Brain microvascular endothelial cell (primary cell): ENCODE data around the gene C12orf57.
A peak's percentile ranks its signal among the peaks of the same experiment; 100 is the strongest.

Source experiments
- DNase-seq: peaks from one replicate; pipeline ENCODE4 v3.0.0-alpha.2; 2020
- H3K27ac ChIP-seq: fragments of 250-450 bp; sonication (Bioruptor Pico); 2 replicates; pipeline ENCODE4 v1.5.1; 2020; ENCODE audit warnings: mild to moderate bottlenecking, moderate library complexity
- H3K27me3 ChIP-seq: fragments of 250-450 bp; sonication (Bioruptor Pico); replicated peaks from 2 replicates; pipeline ENCODE4 v1.5.1; 2020; ENCODE audit warnings: mild to moderate bottlenecking
- H3K36me3 ChIP-seq: fragments of 250-450 bp; sonication (Bioruptor Pico); replicated peaks from 2 replicates; pipeline ENCODE4 v1.5.1; 2020; ENCODE audit warnings: mild to moderate bottlenecking
- H3K4me3 ChIP-seq: 2 replicates; pipeline ENCODE4 v1.5.1; 2011; ENCODE audit warnings: low read depth, mild to moderate bottlenecking, control low read depth, low read length, moderate library complexity
- in situ Hi-C: cut with HindIII; loops from 2 replicates; pipeline ENCODE4 v1.10.0; 2017; ENCODE audit warnings: low sequenced_read_pairs, low pct_ligation_motif_present
- TF ChIP-seq, protein P1 (sequence below): IDR thresholded peaks from 2 replicates; pipeline ENCODE4 v1.5.1; 2011; ENCODE audit warnings: low read depth, mild to moderate bottlenecking, moderate library complexity, low read length, control low read depth, inconsistent platforms; ENCODE audit errors: missing control alignments

The C12orf57 gene

DNA sequence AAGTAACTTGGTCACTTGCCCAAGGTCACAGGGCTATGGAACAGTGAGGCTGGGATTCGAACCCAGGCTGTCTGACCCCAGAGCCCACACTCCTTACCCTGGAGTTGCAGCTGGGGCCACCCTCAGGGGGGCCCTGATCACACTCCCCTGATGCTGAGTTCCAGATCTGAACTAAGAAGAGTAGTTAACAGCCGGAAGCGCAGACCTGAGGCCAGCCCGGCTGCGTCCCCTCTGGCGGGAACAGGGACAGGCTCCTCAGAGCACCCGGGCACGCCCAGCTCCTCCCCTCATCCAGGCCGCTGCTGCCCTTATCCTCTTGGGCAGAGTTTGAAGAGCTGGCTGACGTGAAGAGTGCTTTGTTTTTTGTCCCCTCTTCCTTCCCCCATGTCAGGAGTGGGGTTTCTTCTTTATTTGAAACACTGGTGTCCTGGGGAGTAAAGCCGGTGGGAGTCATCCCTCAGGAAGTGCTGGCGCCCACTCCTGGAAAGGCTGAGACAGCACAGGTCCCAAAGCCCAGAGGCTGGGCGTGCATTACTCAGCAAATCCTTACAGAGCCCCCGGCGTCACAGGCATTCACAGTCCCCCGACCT is 18.0 kb downstream of the C12orf57 start:
- Histone ChIP-seq H3K27me3 (no peaks in the 10 kb centered on the region), H3K27ac (peak overlapping the region; percentile 31), H3K4me3 (peak overlapping the region; percentile 45), H3K36me3 (peaks cover 23% of the 10 kb centered on the region)
- TF ChIP-seq, protein P1, sequence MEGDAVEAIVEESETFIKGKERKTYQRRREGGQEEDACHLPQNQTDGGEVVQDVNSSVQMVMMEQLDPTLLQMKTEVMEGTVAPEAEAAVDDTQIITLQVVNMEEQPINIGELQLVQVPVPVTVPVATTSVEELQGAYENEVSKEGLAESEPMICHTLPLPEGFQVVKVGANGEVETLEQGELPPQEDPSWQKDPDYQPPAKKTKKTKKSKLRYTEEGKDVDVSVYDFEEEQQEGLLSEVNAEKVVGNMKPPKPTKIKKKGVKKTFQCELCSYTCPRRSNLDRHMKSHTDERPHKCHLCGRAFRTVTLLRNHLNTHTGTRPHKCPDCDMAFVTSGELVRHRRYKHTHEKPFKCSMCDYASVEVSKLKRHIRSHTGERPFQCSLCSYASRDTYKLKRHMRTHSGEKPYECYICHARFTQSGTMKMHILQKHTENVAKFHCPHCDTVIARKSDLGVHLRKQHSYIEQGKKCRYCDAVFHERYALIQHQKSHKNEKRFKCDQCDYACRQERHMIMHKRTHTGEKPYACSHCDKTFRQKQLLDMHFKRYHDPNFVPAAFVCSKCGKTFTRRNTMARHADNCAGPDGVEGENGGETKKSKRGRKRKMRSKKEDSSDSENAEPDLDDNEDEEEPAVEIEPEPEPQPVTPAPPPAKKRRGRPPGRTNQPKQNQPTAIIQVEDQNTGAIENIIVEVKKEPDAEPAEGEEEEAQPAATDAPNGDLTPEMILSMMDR, result peak; percentile 78
- in situ Hi-C loops, result no loop called here
- DNase-seq, result peak; percentile 74

DNA sequence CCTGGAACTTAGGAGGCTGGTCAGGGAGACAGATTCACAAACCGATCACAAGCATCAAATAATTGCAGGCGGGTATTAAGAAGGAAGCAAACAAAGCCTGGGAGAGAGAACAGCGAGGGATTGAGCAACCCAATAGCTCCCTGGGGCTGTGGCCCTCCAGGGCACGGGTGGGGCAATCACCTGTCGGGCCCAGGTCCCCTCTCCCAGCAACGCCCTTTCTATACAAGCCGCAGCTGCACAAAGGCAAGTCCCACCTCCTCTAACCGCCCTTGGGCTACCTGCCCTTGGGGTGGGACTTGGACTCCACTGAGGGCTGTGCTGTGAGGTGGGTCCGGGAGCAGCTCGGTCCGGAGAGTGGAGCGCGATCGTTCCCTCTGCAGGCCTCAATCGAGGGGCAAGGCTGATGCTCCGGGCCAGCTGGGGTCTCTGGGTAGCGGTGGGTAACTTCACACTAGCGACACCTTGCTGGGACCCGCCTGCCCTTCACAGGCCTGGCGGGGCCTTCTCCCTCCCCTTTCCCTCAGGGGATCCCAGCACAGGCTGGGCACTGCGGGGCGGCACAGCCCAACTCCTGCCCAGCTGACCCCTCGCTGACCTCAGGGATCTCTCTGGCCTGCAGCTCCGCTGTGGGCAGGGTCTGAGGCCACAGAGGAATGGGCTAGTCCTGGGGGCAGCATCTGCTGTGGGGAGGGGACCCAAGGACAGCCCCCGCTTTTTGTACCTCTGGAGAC is 18.6 kb downstream of the C12orf57 start:
- no peak for DNase-seq
- in situ Hi-C loops, result no loop called here
- peaks cover 29% of the 10 kb centered on the region for H3K36me3 ChIP-seq
- H3K4me3 ChIP-seq, result no peak overlapping the region
- H3K27ac ChIP-seq, result peak overlapping the region; percentile 31
- no peaks in the 10 kb centered on the region for H3K27me3 ChIP-seq
- TF ChIP-seq, protein P1, result no peak

DNA sequence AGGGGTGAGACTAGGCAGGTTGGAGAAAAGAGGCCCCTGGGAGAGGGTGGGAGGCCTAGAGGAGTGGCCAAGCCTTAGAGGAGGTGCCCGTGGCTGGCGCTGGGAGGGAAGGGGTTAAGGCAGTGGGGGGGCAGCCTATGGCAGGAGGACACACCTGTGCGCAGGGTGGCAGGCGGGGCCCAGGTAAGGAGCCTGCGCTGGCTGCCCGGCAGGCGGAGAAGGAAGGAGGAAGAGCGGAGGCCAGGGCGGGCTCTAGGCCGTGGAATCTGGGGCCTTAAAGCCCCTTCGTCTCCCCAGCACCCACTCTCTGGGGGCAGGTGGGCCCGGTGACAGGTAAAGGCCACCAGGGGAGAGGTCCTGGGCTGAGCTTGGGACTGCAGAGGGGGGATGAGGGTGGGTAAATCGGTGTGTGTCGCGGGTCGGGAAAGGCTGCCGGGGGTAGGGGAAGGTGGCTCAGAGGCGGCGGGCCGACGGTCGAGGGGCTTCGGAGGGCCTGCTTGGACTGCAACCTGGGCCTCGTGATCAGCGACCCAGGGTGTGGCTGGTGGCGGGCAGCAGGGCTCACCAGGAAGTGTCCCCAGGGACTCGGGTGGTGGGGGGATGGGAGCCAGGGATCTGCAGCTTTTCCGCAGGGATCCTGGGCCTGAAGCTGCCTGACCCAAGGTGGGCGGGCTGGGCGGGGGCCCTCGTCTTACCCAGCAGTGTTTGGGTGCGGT is 19.4 kb downstream of the C12orf57 start:
- in situ Hi-C loops, result no loop called here
- TF ChIP-seq, protein P1, result no peak
- no peak overlapping the region for H3K27ac ChIP-seq

DNA sequence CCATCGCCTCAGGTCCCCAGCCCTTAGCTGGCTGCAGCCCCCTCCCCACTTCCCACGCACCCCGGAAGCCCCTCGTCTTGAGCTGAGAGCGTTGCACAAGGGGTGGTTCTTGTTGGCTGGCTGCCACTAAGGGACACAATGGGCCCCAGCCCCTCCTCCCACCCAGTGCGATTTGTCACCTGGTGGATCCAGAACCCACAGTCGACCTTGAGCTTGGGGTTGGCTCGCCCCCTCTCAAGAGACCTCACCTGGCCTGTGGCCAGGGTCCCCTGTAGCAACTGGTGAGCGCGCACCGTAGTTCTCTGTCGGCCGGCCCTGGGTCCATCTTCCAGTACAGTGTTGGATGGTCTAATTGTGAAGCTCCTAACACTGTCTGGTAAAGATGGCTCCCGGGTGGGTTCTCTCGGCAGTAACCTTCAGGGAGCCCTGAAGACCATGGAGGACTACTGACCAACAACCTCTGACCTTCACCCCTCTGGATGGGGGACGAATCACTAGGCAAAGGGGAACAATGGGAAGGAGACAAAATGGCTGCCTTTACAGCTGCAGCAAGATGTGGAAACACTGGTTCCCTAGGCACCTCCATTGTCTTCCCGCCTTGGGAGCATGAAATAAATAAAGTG is 20.1 kb downstream of the C12orf57 start:
- in situ Hi-C loops, result no loop called here
- no peak overlapping the region for H3K27ac ChIP-seq

More for the DNA sequence above, 19.4 kb downstream of the C12orf57 start:
- H3K4me3 ChIP-seq, result no peak overlapping the region
- H3K36me3 ChIP-seq, result peaks cover 36% of the 10 kb centered on the region
- H3K27me3 ChIP-seq, result no peaks in the 10 kb centered on the region
- DNase-seq, result no peak

DNA sequence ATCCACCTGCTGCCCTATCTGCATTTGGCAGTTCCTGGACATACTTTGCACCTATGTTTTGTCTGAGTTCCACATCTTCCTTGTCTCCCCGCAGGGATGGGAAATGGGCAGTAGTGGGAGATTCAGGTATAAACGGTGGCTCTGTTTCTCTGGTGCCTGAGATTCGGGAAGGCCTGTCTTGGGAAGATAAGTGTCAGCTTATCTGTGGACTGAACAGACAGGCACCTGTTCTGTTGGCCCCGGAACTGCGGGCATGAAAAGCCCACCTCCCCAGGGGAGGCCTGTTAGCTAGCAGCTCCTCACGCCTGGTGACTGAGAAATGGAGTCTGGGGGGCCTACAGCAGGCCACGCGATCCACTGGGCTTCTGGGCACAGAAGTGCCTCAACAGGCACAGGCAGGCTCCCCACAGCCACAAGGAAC is 20.8 kb downstream of the C12orf57 start:
- no peaks in the 10 kb centered on the region for H3K27me3 ChIP-seq
- in situ Hi-C loops, result no loop called here
- TF ChIP-seq, protein P1, result no peak
- no peak overlapping the region for H3K27ac ChIP-seq
- peaks cover 45% of the 10 kb centered on the region for H3K36me3 ChIP-seq
- no peak for DNase-seq
- H3K4me3 ChIP-seq, result no peak overlapping the region

More for the DNA sequence above, 20.1 kb downstream of the C12orf57 start:
- DNase-seq, result no peak
- Histone ChIP-seq H3K4me3 (no peak overlapping the region), H3K36me3 (peaks cover 44% of the 10 kb centered on the region), H3K27me3 (no peaks in the 10 kb centered on the region)
- TF ChIP-seq, protein P1, result no peak
